Astrocyte of the spinal cord (primary cell): Measurements from ENCODE around the gene PITPNC1.

ENCODE experiments used
- DNase-seq: peaks from one replicate; pipeline ENCODE4 v3.0.0; 2011; ENCODE audit warnings: low read depth, low spot score
- H3K4me3 ChIP-seq: 2 replicates; pipeline ENCODE4 v1.5.1; 2011; ENCODE audit warnings: low read depth, mild to moderate bottlenecking, low read length, moderate library complexity
- CTCF ChIP-seq: IDR thresholded peaks from 2 replicates; pipeline ENCODE4 v1.5.1; 2012; ENCODE audit warnings: low read depth, mild to moderate bottlenecking, low read length, inconsistent platforms
- in situ Hi-C: cut with HindIII; loops from 2 replicates; pipeline ENCODE4 v1.10.0; 2017; ENCODE audit warnings: low sequenced_read_pairs

The PITPNC1 gene

GRCh38 chr17:67496286-67496685, 119.2 kb downstream of the PITPNC1 start:
- no peak for TF ChIP-seq CTCF
- in situ Hi-C loops = no loop called here
- DNase-seq = peak; percentile 38
- H3K4me3 ChIP-seq = no peak overlapping the region

- in situ Hi-C loops = no loop called here
- no peak overlapping the region for H3K4me3 ChIP-seq
- no peak for DNase-seq
- TF ChIP-seq CTCF = no peak
Observed at GRCh38 chr17:67499685-67500084, 122.6 kb downstream of the PITPNC1 start.

- no peak for DNase-seq
- in situ Hi-C loops = no loop called here
- H3K4me3 ChIP-seq = no peak overlapping the region
- no peak for TF ChIP-seq CTCF
Observed at GRCh38 chr17:67500261-67500660, 123.2 kb downstream of the PITPNC1 start.

- no peak for TF ChIP-seq CTCF
- DNase-seq = no peak
- H3K4me3 ChIP-seq = no peak overlapping the region
- in situ Hi-C loops = no loop called here
Observed at GRCh38 chr17:67500677-67501300, 123.7 kb downstream of the PITPNC1 start.

- no peak for DNase-seq
- no peak overlapping the region for H3K4me3 ChIP-seq
- no peak for TF ChIP-seq CTCF
- in situ Hi-C loops = no loop called here
Observed at GRCh38 chr17:67502151-67502550, 125.1 kb downstream of the PITPNC1 start.

- H3K4me3 ChIP-seq = no peak overlapping the region
- in situ Hi-C loops = no loop called here
- no peak for TF ChIP-seq CTCF
- DNase-seq = peak; percentile 61
Observed at GRCh38 chr17:67503184-67503583, 126.1 kb downstream of the PITPNC1 start.

- no peak overlapping the region for H3K4me3 ChIP-seq
- in situ Hi-C loops = no loop called here
- no peak for TF ChIP-seq CTCF
- DNase-seq = no peak
Observed at GRCh38 chr17:67503739-67504138, 126.7 kb downstream of the PITPNC1 start.
